ENCODE data around the gene CFAP210. TPM values are rescaled to one million over a fixed set of nuclear protein-coding genes. Genes with fewer than 3 reads are reported as not detected.
"Not testable (repeated sequence)": the region's sequence is repeated elsewhere in the genome, so short reads cannot be mapped to it uniquely, and the experiment has no call there.

The CFAP210 gene
- polyA plus RNA-seq, 12 donors, result 0.08 to 1.8 (median 0.22) TPM; not detected in 2

GRCh38 chr2:169625781-169626180 lies 68.4 kb downstream of the CFAP210 start:
- no peak for DNase-seq

GRCh38 chr2:169623235-169623634 lies 71.0 kb downstream of the CFAP210 start:
- DNase-seq, result no peak

GRCh38 chr2:169620509-169620908 lies 73.7 kb downstream of the CFAP210 start:
- DNase-seq, result no peak

- DNase-seq, result no peak
These were observed 74.3 kb downstream of the CFAP210 start for GRCh38 chr2:169619946-169620345.

GRCh38 chr2:169615982-169616381 lies 78.2 kb downstream of the CFAP210 start:
- not testable (repeated sequence) for DNase-seq

GRCh38 chr2:169613876-169614275 lies 80.3 kb downstream of the CFAP210 start:
- DNase-seq, result no peak

- DNase-seq, result no peak
These were observed 84.9 kb downstream of the CFAP210 start for GRCh38 chr2:169609264-169609663.

GRCh38 chr2:169599568-169599967 lies 94.6 kb downstream of the CFAP210 start:
- no peak for DNase-seq

- DNase-seq, result no peak
These were observed 95.2 kb downstream of the CFAP210 start for GRCh38 chr2:169598982-169599381.

- DNase-seq, result not testable (repeated sequence)
These were observed 97.7 kb downstream of the CFAP210 start for GRCh38 chr2:169596546-169596945.

Other genes starting within 250 kb of the CFAP210 start
- 10 to 100 TPM in 1 of 12 donors, 1 to 10 TPM in 10, not detected in 1; 3.0 to 19.3 (median 4.7) TPM for gene BBS5, start 214.9 kb downstream of the CFAP210 start, polyA plus RNA-seq (ENCODE audit: insufficient read length in 12 of 12)
- 1,000 to 10,000 TPM in 11 of 12 donors, 100 to 1,000 TPM in 1; 942 to 4,505 (median 3,918) TPM for gene KLHL41, start 184.7 kb downstream of the CFAP210 start, polyA plus RNA-seq (ENCODE audit: insufficient read length in 12 of 12)
- gene FASTKD1, start 120.5 kb downstream of the CFAP210 start, polyA plus RNA-seq (ENCODE audit: insufficient read length in 12 of 12), result 10 to 100 TPM in 11 of 12 donors, not detected in 1; 20.0 to 34.2 (median 27.5) TPM
- 100 to 1,000 TPM in 2 of 12 donors, 10 to 100 TPM in 9, not detected in 1; 47.0 to 124 (median 55.9) TPM for gene PPIG, start 110.1 kb downstream of the CFAP210 start, polyA plus RNA-seq (ENCODE audit: insufficient read length in 12 of 12)
- gene PHOSPHO2, start 64 bp upstream of the CFAP210 start, polyA plus RNA-seq (ENCODE audit: insufficient read length in 12 of 12), result 1 to 10 TPM in 10 of 12 donors, not detected in 2; 4.3 to 7.8 (median 6.1) TPM
- gene KLHL23, start 39.4 kb upstream of the CFAP210 start, polyA plus RNA-seq (ENCODE audit: insufficient read length in 12 of 12), result 10 to 100 TPM in 11 of 12 donors, not detected in 1; 18.9 to 44.4 (median 37.7) TPM
- gene SSB, start 104.5 kb upstream of the CFAP210 start, polyA plus RNA-seq (ENCODE audit: insufficient read length in 12 of 12), result 100 to 1,000 TPM in 10 of 12 donors, 10 to 100 TPM in 1, not detected in 1; 93.4 to 217 (median 132) TPM
- gene METTL5, start 130.5 kb upstream of the CFAP210 start, polyA plus RNA-seq (ENCODE audit: insufficient read length in 12 of 12), result 10 to 100 TPM in 11 of 12 donors, not detected in 1; 54.3 to 78.8 (median 60.8) TPM
- gene UBR3, start 133.0 kb upstream of the CFAP210 start, polyA plus RNA-seq (ENCODE audit: insufficient read length in 12 of 12), result 10 to 100 TPM in 11 of 12 donors, not detected in 1; 23.4 to 65.9 (median 53.2) TPM